Esophagus muscularis mucosa (tissue), 4 donors: Measurements from ENCODE around the gene PCID2. TPM values are rescaled to one million over a fixed set of nuclear protein-coding genes. Genes with fewer than 3 reads are reported as not detected.

Experiments used
- DNase-seq: peaks from one replicate; pipeline ENCODE4 v3.0.0-alpha.2; 2017; ENCODE audit errors: extremely low spot score
- H3K27ac ChIP-seq, 4 donors: fragments of 200-600 bp; sonication (generic); replicated peaks in 1 of 4; 1 replicate in 3 of 4; 2 replicates in 1 of 4; pipeline ENCODE4 v1.5.1; 2016 to 2019; ENCODE audit warnings: mild to moderate bottlenecking in 1 of 4
- H3K27me3 ChIP-seq, 4 donors: fragments of 200-600 bp; sonication (generic); one replicate each; pipeline versions ENCODE4 v1.5.1 to v1.6.0; 2016 to 2019
- H3K36me3 ChIP-seq, 4 donors: fragments of 200-600 bp; sonication (generic); one replicate each; pipeline ENCODE4 v1.5.1; 2016 to 2019
- H3K4me1 ChIP-seq, 4 donors: fragments of 200-600 bp; sonication (generic); one replicate each; pipeline ENCODE4 v1.5.1; 2016 to 2019
- H3K4me3 ChIP-seq, 4 donors: fragments of 200-600 bp; sonication (generic); 1 replicate in 2 of 4; 2 replicates in 2 of 4; pipeline ENCODE4 v1.5.1; 2016 to 2019; ENCODE audit warnings: mild to moderate bottlenecking in 4 of 4, moderate library complexity in 1 of 4
- H3K9me3 ChIP-seq, 4 donors: fragments of 200-600 bp; sonication (generic); 1 replicate in 3 of 4; 2 replicates in 1 of 4; pipeline ENCODE4 v1.5.1; 2016 to 2019
- CTCF ChIP-seq, 3 experiments: fragments of 200-600 bp in 2 of 3; fragments of 450-650 bp in 1 of 3; sonication (generic) in 2 of 3; IDR thresholded peaks; one replicate each; pipeline ENCODE4 v1.5.1; 2017 to 2019; ENCODE audit warnings: antibody characterized with exemption in 3 of 3, mild to moderate bottlenecking in 2 of 3, moderate library complexity in 1 of 3
- EP300 ChIP-seq: sonication (generic); formaldehyde crosslinking; IDR thresholded peaks from one replicate; pipeline ENCODE4 v1.6.1; 2017; ENCODE audit warnings: antibody characterized with exemption
- POLR2A ChIP-seq: fragments of 450-650 bp; IDR thresholded peaks from one replicate; pipeline ENCODE4 v1.6.1; 2017; ENCODE audit warnings: antibody characterized with exemption, moderate library complexity, mild to moderate bottlenecking, low read depth
- POLR2AphosphoS5 ChIP-seq, 2 donors: sonication (generic); formaldehyde crosslinking; IDR thresholded peaks; one replicate each; pipeline ENCODE4 v1.6.1; 2017; ENCODE audit warnings: antibody characterized with exemption in 2 of 2
- WGBS: methylation state at CpG from one replicate; pipeline ENCODE4 v1.1.5; 2018; 5-methylcytosine and 5-hydroxymethylcytosine counted together
- intact Hi-C: fragments of 100-400 bp; cut with DNase I; formaldehyde crosslinking; loops from one replicate; pipeline ENCODE4 v1.15.1; 2023
- total RNA-seq, 4 donors: library from RNA; depleted of rRNA; stranded (reverse); fragments of >200 nt; gene quantifications; one replicate each; pipeline versions ENCODE4 v1.1.0 to v1.2.1, GENCODE V29; 2016

The PCID2 gene
- total RNA-seq, 4 donors from 2014 or later, result 34.5 to 46.9 (median 42.3) TPM

- TF ChIP-seq POLR2A, result no peak
- TF ChIP-seq EP300, result no peak
- no peak for TF ChIP-seq POLR2AphosphoS5 (IDR thresholded peaks at IDR 0.05)
- TF ChIP-seq CTCF (IDR thresholded peaks at IDR 0.05), result no peak
- Histone ChIP-seq H3K4me3 (no peak overlapping the region), H3K27me3 (no peaks in the 10 kb centered on the region), H3K36me3 (peaks cover 35 to 91% (median 57%) of the 10 kb centered on the region in 4 donors), H3K9me3 (no peaks in the 10 kb centered on the region), H3K4me1 (peaks cover 0 to 9% (median 3%) of the 10 kb centered on the region in 4 donors), H3K27ac (peak overlapping the region in 2 of 4 donors; percentile 2 to 16)
- 92% methylated on average over 23 of the region's 23 CpGs for WGBS
- intact Hi-C loops, result no loop called here
- no peak for DNase-seq
Observed at GRCh38 chr13:113187883-113188665, 20.4 kb downstream of the PCID2 start.

- peak; percentile 57 to 71 for TF ChIP-seq POLR2AphosphoS5 (IDR thresholded peaks at IDR 0.05)
- TF ChIP-seq EP300, result no peak
- peaks cover 0 to 9% (median 3%) of the 10 kb centered on the region in 4 donors for H3K4me1 ChIP-seq
- peak overlapping the region in 1 of 4 donors; percentile 5 for H3K4me3 ChIP-seq
- intact Hi-C loops, result no loop called here
- no peaks in the 10 kb centered on the region for H3K9me3 ChIP-seq
- DNase-seq, result no peak
- WGBS, result 46% methylated on average over 9 of the region's 9 CpGs
- H3K27ac ChIP-seq, result peak overlapping the region; percentile 20 to 46 (median 33)
- H3K36me3 ChIP-seq, result peaks cover 36 to 91% (median 60%) of the 10 kb centered on the region in 4 donors
- no peaks in the 10 kb centered on the region for H3K27me3 ChIP-seq
Observed at GRCh38 chr13:113187263-113187669, 21.2 kb downstream of the PCID2 start.

- intact Hi-C loops, result no loop called here
- Histone ChIP-seq H3K9me3 (no peaks in the 10 kb centered on the region), H3K4me1 (peaks cover 0 to 9% (median 3%) of the 10 kb centered on the region in 4 donors), H3K36me3 (peaks cover 42 to 89% (median 63%) of the 10 kb centered on the region in 4 donors), H3K4me3 (no peak overlapping the region), H3K27ac (peak overlapping the region in 2 of 4 donors; percentile 30 to 36), H3K27me3 (no peaks in the 10 kb centered on the region)
- TF ChIP-seq CTCF (IDR thresholded peaks at IDR 0.05) (no peak), EP300 (no peak), POLR2A (no peak), POLR2AphosphoS5 (IDR thresholded peaks at IDR 0.05) (no peak)
- no peak for DNase-seq
- 83% methylated on average over 13 of the region's 13 CpGs for WGBS
Observed at GRCh38 chr13:113186061-113186900, 22.2 kb downstream of the PCID2 start.

GRCh38 chr13:113184568-113185440 lies 23.7 kb downstream of the PCID2 start:
- no peak overlapping the region for H3K4me3 ChIP-seq
- H3K4me1 ChIP-seq, result peaks cover 0 to 9% (median 4%) of the 10 kb centered on the region in 4 donors
- 81% methylated on average over 12 of the region's 22 CpGs for WGBS
- DNase-seq, result no peak
- no peaks in the 10 kb centered on the region for H3K9me3 ChIP-seq
- intact Hi-C loops, result no loop called here
- peaks cover 42 to 90% (median 65%) of the 10 kb centered on the region in 4 donors for H3K36me3 ChIP-seq
- TF ChIP-seq POLR2A (no peak), EP300 (no peak), POLR2AphosphoS5 (IDR thresholded peaks at IDR 0.05) (no peak), CTCF (IDR thresholded peaks at IDR 0.05) (no peak)
- no peak overlapping the region for H3K27ac ChIP-seq
- H3K27me3 ChIP-seq, result no peaks in the 10 kb centered on the region
